GM20000 (cell line): ENCODE data around the gene LCE1C.
A peak's percentile ranks its signal among the peaks of the same experiment; 100 is the strongest.

ENCODE experiments used
- DNase-seq: peaks from one replicate; pipeline ENCODE4 v3.0.0; 2012; ENCODE audit warnings: low spot score
- CTCF ChIP-seq: IDR thresholded peaks from 2 replicates; pipeline ENCODE4 v1.5.1; 2012; ENCODE audit warnings: mild to moderate bottlenecking, control low read depth; ENCODE audit errors: extremely low read depth, missing control alignments

The LCE1C gene

DNA sequence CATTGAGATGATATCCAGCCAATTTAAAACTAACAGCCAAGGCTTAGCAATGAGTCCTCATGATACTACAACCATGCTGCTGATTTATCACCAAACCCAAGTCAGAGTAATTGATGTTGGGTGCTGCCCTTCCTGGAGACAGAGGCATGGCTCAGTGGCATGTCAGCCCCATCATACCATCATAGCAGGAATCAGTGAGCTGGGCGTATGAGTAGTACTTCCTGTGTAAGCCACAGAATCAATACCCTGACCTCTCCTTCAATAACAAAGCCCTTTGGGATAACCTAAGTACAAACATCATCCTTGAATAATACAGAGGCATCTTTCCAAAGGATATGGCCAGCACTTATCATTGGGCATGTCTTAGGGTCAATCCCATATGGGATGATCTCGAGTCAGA is 23.4 kb downstream of the LCE1C start:
- TF ChIP-seq CTCF: no peak
- no peak for DNase-seq

- peak; percentile 18 for TF ChIP-seq CTCF
- peak; percentile 59 for DNase-seq
Measured at GRCh38 chr1:152777510-152778137, 28.8 kb downstream of the LCE1C start.

- no peak for DNase-seq
- no peak for TF ChIP-seq CTCF
Measured at GRCh38 chr1:152776361-152776760, 30.1 kb downstream of the LCE1C start.

- no peak for DNase-seq
Measured at GRCh38 chr1:152774875-152775274, 31.6 kb downstream of the LCE1C start, which contains the start of gene LCE1F. Gene LCE1F, plus strand, starts transcription at chr1:152775140. Its CDS starts 1,232 bp downstream, at chr1:152776372.

GRCh38 chr1:152770411-152770810 is 36.0 kb downstream of the LCE1C start:
- DNase-seq: no peak
- TF ChIP-seq CTCF: no peak

More at GRCh38 chr1:152774875-152775274, 31.6 kb downstream of the LCE1C start, which contains the start of gene LCE1F:
- no peak for TF ChIP-seq CTCF

GRCh38 chr1:152768847-152769533 is 37.5 kb downstream of the LCE1C start:
- TF ChIP-seq CTCF: no peak
- no peak for DNase-seq

DNA sequence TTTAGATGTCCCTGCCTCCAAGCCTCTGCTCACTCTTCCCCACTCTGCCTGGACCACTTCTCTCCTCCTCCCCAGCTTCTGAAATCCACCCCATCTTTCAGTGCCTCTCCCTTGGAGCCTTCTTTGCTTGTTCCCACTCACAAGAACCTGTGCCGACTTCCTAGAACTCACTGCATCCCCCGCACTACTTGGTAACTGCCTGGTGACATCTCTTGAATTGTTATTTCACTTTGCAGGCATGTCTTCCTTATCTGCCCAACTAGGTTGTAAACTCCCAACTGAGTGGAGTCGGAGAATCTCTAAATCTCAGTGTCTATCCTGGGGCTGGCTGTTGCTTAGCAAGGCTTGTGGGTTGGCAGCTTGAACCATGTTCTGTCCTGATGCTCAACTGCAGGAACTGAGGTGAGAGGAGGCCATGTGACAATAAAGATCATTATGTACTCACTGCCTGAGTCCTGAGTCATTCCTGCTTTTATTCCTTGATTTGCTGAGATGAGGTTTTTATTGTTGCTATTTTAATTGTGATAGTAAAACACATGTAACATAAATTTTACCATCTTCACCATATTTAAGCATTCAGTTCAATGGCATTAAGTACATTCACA is 44.7 kb downstream of the LCE1C start:
- no peak for TF ChIP-seq CTCF
- DNase-seq: no peak
